ENCODE data around the gene AGGF1.
"Not testable (repeated sequence)": the region's sequence is repeated elsewhere in the genome, so short reads cannot be mapped to it uniquely, and the experiment has no call there.

The AGGF1 gene

GRCh38 chr5:77073667-77074066 is 43.5 kb downstream of the AGGF1 start:
- H3K27ac ChIP-seq (ENCODE audit: low read depth, low read length) = no peak overlapping the region
- no peaks in the 10 kb centered on the region for H3K36me3 ChIP-seq (ENCODE audit: insufficient read depth, low read length)
- no peak overlapping the region for H3K4me3 ChIP-seq (ENCODE audit: low read depth in 1 of 2, low read length in 2 of 2)
- H3K9ac ChIP-seq (ENCODE audit: low read length) = no peak overlapping the region
- H3K27me3 ChIP-seq (ENCODE audit: control insufficient read depth in 1 of 2, insufficient read depth in 2 of 2, low read length in 2 of 2) = no peaks in the 10 kb centered on the region
- peaks cover 5% of the 10 kb centered on the region for H3K4me1 ChIP-seq (ENCODE audit: insufficient read depth, low read length)
- no peaks in the 10 kb centered on the region for H3K9me3 ChIP-seq (ENCODE audit: low read length)

- Histone ChIP-seq H3K27me3 (ENCODE audit: control insufficient read depth in 1 of 2, insufficient read depth in 2 of 2, low read length in 2 of 2) (no peaks in the 10 kb centered on the region), H3K9ac (ENCODE audit: low read length) (no peak overlapping the region)
Measured at GRCh38 chr5:77074745-77075144, 44.5 kb downstream of the AGGF1 start.

GRCh38 chr5:77076961-77077828 is 47.0 kb downstream of the AGGF1 start:
- Histone ChIP-seq H3K9ac (ENCODE audit: low read length) (no peak overlapping the region), H3K27me3 (ENCODE audit: control insufficient read depth in 1 of 2, insufficient read depth in 2 of 2, low read length in 2 of 2) (no peaks in the 10 kb centered on the region), H3K9me3 (ENCODE audit: low read length) (no peaks in the 10 kb centered on the region), H3K4me1 (ENCODE audit: insufficient read depth, low read length) (peaks cover 5% of the 10 kb centered on the region), H3K4me3 (ENCODE audit: low read depth in 1 of 2, low read length in 2 of 2) (peak overlapping the region; percentile 51 to 53), H3K27ac (ENCODE audit: low read depth, low read length) (peak overlapping the region; percentile 54), H3K36me3 (ENCODE audit: insufficient read depth, low read length) (no peaks in the 10 kb centered on the region)

More at GRCh38 chr5:77074745-77075144, 44.5 kb downstream of the AGGF1 start:
- H3K36me3 ChIP-seq (ENCODE audit: insufficient read depth, low read length) = no peaks in the 10 kb centered on the region
- no peaks in the 10 kb centered on the region for H3K9me3 ChIP-seq (ENCODE audit: low read length)
- no peak overlapping the region for H3K27ac ChIP-seq (ENCODE audit: low read depth, low read length)
- peaks cover 5% of the 10 kb centered on the region for H3K4me1 ChIP-seq (ENCODE audit: insufficient read depth, low read length)
- H3K4me3 ChIP-seq (ENCODE audit: low read depth in 1 of 2, low read length in 2 of 2) = no peak overlapping the region

GRCh38 chr5:77077829-77078176 is 47.6 kb downstream of the AGGF1 start:
- Histone ChIP-seq H3K9me3 (ENCODE audit: low read length) (no peaks in the 10 kb centered on the region), H3K4me1 (ENCODE audit: insufficient read depth, low read length) (peaks cover 5% of the 10 kb centered on the region), H3K9ac (ENCODE audit: low read length) (peak overlapping the region; percentile 3), H3K27ac (ENCODE audit: low read depth, low read length) (no peak overlapping the region), H3K27me3 (ENCODE audit: control insufficient read depth in 1 of 2, insufficient read depth in 2 of 2, low read length in 2 of 2) (no peaks in the 10 kb centered on the region), H3K36me3 (ENCODE audit: insufficient read depth, low read length) (no peaks in the 10 kb centered on the region), H3K4me3 (ENCODE audit: low read depth in 1 of 2, low read length in 2 of 2) (peak overlapping the region in 1 of 2 donors; percentile 53)

- H3K4me3 ChIP-seq (ENCODE audit: low read depth in 1 of 2, low read length in 2 of 2); H3K27ac ChIP-seq (ENCODE audit: low read depth, low read length); H3K27me3 ChIP-seq (ENCODE audit: control insufficient read depth in 1 of 2, insufficient read depth in 2 of 2, low read length in 2 of 2); H3K9me3 ChIP-seq (ENCODE audit: low read length); H3K4me1 ChIP-seq (ENCODE audit: insufficient read depth, low read length); H3K9ac ChIP-seq (ENCODE audit: low read length); H3K36me3 ChIP-seq (ENCODE audit: insufficient read depth, low read length): not testable (repeated sequence)
Measured at GRCh38 chr5:77080479-77080878, 50.3 kb downstream of the AGGF1 start.

- Histone ChIP-seq H3K27me3 (ENCODE audit: control insufficient read depth in 1 of 2, insufficient read depth in 2 of 2, low read length in 2 of 2) (no peaks in the 10 kb centered on the region), H3K36me3 (ENCODE audit: insufficient read depth, low read length) (peaks cover 7% of the 10 kb centered on the region), H3K4me3 (ENCODE audit: low read depth in 1 of 2, low read length in 2 of 2) (no peak overlapping the region), H3K4me1 (ENCODE audit: insufficient read depth, low read length) (peaks cover 9% of the 10 kb centered on the region), H3K9ac (ENCODE audit: low read length) (no peak overlapping the region), H3K27ac (ENCODE audit: low read depth, low read length) (no peak overlapping the region), H3K9me3 (ENCODE audit: low read length) (no peaks in the 10 kb centered on the region)
Measured at GRCh38 chr5:77080905-77081304, 50.7 kb downstream of the AGGF1 start.

- Histone ChIP-seq H3K27me3 (ENCODE audit: control insufficient read depth in 1 of 2, insufficient read depth in 2 of 2, low read length in 2 of 2) (no peaks in the 10 kb centered on the region), H3K36me3 (ENCODE audit: insufficient read depth, low read length) (peaks cover 7% of the 10 kb centered on the region), H3K9ac (ENCODE audit: low read length) (no peak overlapping the region), H3K27ac (ENCODE audit: low read depth, low read length) (no peak overlapping the region), H3K9me3 (ENCODE audit: low read length) (no peaks in the 10 kb centered on the region), H3K4me1 (ENCODE audit: insufficient read depth, low read length) (peaks cover 14% of the 10 kb centered on the region), H3K4me3 (ENCODE audit: low read depth in 1 of 2, low read length in 2 of 2) (no peak overlapping the region)
Measured at GRCh38 chr5:77082280-77082679, 52.1 kb downstream of the AGGF1 start.

- Histone ChIP-seq H3K27ac (ENCODE audit: low read depth, low read length) (no peak overlapping the region), H3K4me3 (ENCODE audit: low read depth in 1 of 2, low read length in 2 of 2) (no peak overlapping the region)
Measured at GRCh38 chr5:77083088-77083487, 52.9 kb downstream of the AGGF1 start.

GRCh38 chr5:77086368-77086688 is 56.1 kb downstream of the AGGF1 start:
- Histone ChIP-seq H3K4me3 (ENCODE audit: low read depth in 1 of 2, low read length in 2 of 2) (peak overlapping the region; percentile 22 to 87), H3K4me1 (ENCODE audit: insufficient read depth, low read length) (peaks cover 19% of the 10 kb centered on the region), H3K9me3 (ENCODE audit: low read length) (no peaks in the 10 kb centered on the region), H3K27me3 (ENCODE audit: control insufficient read depth in 1 of 2, insufficient read depth in 2 of 2, low read length in 2 of 2) (no peaks in the 10 kb centered on the region), H3K9ac (ENCODE audit: low read length) (peak overlapping the region; percentile 57), H3K36me3 (ENCODE audit: insufficient read depth, low read length) (peaks cover 7% of the 10 kb centered on the region), H3K27ac (ENCODE audit: low read depth, low read length) (peak overlapping the region; percentile 76)

More at GRCh38 chr5:77083088-77083487, 52.9 kb downstream of the AGGF1 start:
- H3K36me3 ChIP-seq (ENCODE audit: insufficient read depth, low read length) = peaks cover 7% of the 10 kb centered on the region
- no peaks in the 10 kb centered on the region for H3K9me3 ChIP-seq (ENCODE audit: low read length)
- H3K27me3 ChIP-seq (ENCODE audit: control insufficient read depth in 1 of 2, insufficient read depth in 2 of 2, low read length in 2 of 2) = no peaks in the 10 kb centered on the region
- no peak overlapping the region for H3K9ac ChIP-seq (ENCODE audit: low read length)
- peaks cover 18% of the 10 kb centered on the region for H3K4me1 ChIP-seq (ENCODE audit: insufficient read depth, low read length)

- H3K4me3 ChIP-seq (ENCODE audit: low read depth in 1 of 2, low read length in 2 of 2) = peak within 1 kb of the TSS; percentile 22 to 87
- peaks cover 7% of the 10 kb centered on the region for H3K36me3 ChIP-seq (ENCODE audit: insufficient read depth, low read length)
- no peaks in the 10 kb centered on the region for H3K27me3 ChIP-seq (ENCODE audit: control insufficient read depth in 1 of 2, insufficient read depth in 2 of 2, low read length in 2 of 2)
- no peaks in the 10 kb centered on the region for H3K9me3 ChIP-seq (ENCODE audit: low read length)
- peak within 1 kb of the TSS; percentile 57 for H3K9ac ChIP-seq (ENCODE audit: low read length)
- peaks cover 19% of the 10 kb centered on the region for H3K4me1 ChIP-seq (ENCODE audit: insufficient read depth, low read length)
- H3K27ac ChIP-seq (ENCODE audit: low read depth, low read length) = peak within 1 kb of the TSS; percentile 76
Measured at GRCh38 chr5:77086689-77087483, 56.7 kb downstream of the AGGF1 start, which contains the start of gene ZBED3. TSS of gene ZBED3 (minus strand) at chr5:77087285. CDS start at chr5:77077878, 9,407 bp downstream.

- Histone ChIP-seq H3K9me3 (ENCODE audit: low read length) (no peaks in the 10 kb centered on the region), H3K36me3 (ENCODE audit: insufficient read depth, low read length) (peaks cover 7% of the 10 kb centered on the region), H3K27me3 (ENCODE audit: control insufficient read depth in 1 of 2, insufficient read depth in 2 of 2, low read length in 2 of 2) (no peaks in the 10 kb centered on the region), H3K4me1 (ENCODE audit: insufficient read depth, low read length) (peaks cover 19% of the 10 kb centered on the region), H3K4me3 (ENCODE audit: low read depth in 1 of 2, low read length in 2 of 2) (peak overlapping the region; percentile 22 to 87), H3K9ac (ENCODE audit: low read length) (peak overlapping the region; percentile 57), H3K27ac (ENCODE audit: low read depth, low read length) (peak overlapping the region; percentile 76)
Measured at GRCh38 chr5:77087484-77088261, 57.5 kb downstream of the AGGF1 start.
